CD4-positive, alpha-beta memory T cell (primary cell): ENCODE results near the gene ZNF609. TPM values are rescaled to one million over a fixed set of nuclear protein-coding genes. Genes with fewer than 3 reads are reported as not detected.

ENCODE experiments used
- CTCF ChIA-PET: fragments of 350-600 bp; sonication (Branson Sonifier 250); formaldehyde crosslinking; loops from one replicate; lab custom pipeline; 2021; ENCODE audit warnings: inconsistent platforms; ENCODE audit not compliant: partially characterized antibody; lab: Charles Lee
- POLR2A ChIA-PET: fragments of 350-600 bp; sonication (Branson Sonifier 250); formaldehyde crosslinking; loops from one replicate; lab custom pipeline; 2021; ENCODE audit not compliant: partially characterized antibody; lab: Charles Lee
- DNase-seq, 5 donors: peaks; one replicate each; pipeline versions ENCODE4 v3.0.0 to v3.0.0-alpha.2; 2020 to 2022; ENCODE audit warnings: mixed read lengths in 1 of 5
- H3K27ac ChIP-seq: one replicate; pipeline ENCODE4 v1.7.0; 2013; ENCODE audit warnings: low read depth, low read length
- H3K27me3 ChIP-seq: 2 replicates; pipeline ENCODE4 v1.7.0; 2013; ENCODE audit warnings: mild to moderate bottlenecking, low read length, moderate library complexity; ENCODE audit not compliant: insufficient read depth
- H3K36me3 ChIP-seq: 2 replicates; pipeline ENCODE4 v1.7.0; 2013; ENCODE audit warnings: mild to moderate bottlenecking, low read length, moderate library complexity; ENCODE audit not compliant: insufficient read depth
- H3K4me1 ChIP-seq: 2 replicates; pipeline ENCODE4 v1.7.0; 2013; ENCODE audit warnings: mild to moderate bottlenecking, low read length, moderate library complexity; ENCODE audit not compliant: insufficient read depth
- H3K4me3 ChIP-seq, 2 donors: one replicate each; pipeline ENCODE4 v1.7.0; 2013; ENCODE audit warnings: low read length in 2 of 2, mild to moderate bottlenecking in 1 of 2
- H3K9me3 ChIP-seq, 2 donors: one replicate each; pipeline ENCODE4 v1.7.0; 2013; ENCODE audit warnings: low read length in 2 of 2, control low read depth in 1 of 2; ENCODE audit not compliant: control insufficient read depth in 1 of 2
- H3K27ac Mint-ChIP-seq, 7 donors: one replicate each; pipeline ENCODE4 v1.8.0; 2020 to 2021; ENCODE audit warnings: mixed read lengths in 7 of 7, mild to moderate bottlenecking in 6 of 7, inconsistent platforms in 3 of 7, moderate library complexity in 3 of 7
- H3K27me3 Mint-ChIP-seq, 2 donors: one replicate each; pipeline ENCODE4 v1.8.0; 2020 to 2021; ENCODE audit warnings: mixed read lengths in 2 of 2
- H3K36me3 Mint-ChIP-seq, 2 donors: one replicate each; pipeline ENCODE4 v1.8.0; 2020 to 2021; ENCODE audit warnings: mixed read lengths in 2 of 2, inconsistent platforms in 1 of 2, mild to moderate bottlenecking in 1 of 2
- H3K4me1 Mint-ChIP-seq, 4 donors: one replicate each; pipeline ENCODE4 v1.8.0; 2020 to 2021; ENCODE audit warnings: mixed read lengths in 4 of 4, mild to moderate bottlenecking in 1 of 4
- H3K4me3 Mint-ChIP-seq, 8 donors: one replicate each; pipeline ENCODE4 v1.8.0; 2020 to 2021; ENCODE audit warnings: mixed read lengths in 8 of 8, mild to moderate bottlenecking in 7 of 8, moderate library complexity in 6 of 8, inconsistent platforms in 3 of 8
- H3K9me3 Mint-ChIP-seq, 8 donors: one replicate each; pipeline ENCODE4 v1.8.0; 2020 to 2021; ENCODE audit warnings: mixed read lengths in 8 of 8, mild to moderate bottlenecking in 5 of 8, inconsistent platforms in 3 of 8, moderate library complexity in 1 of 8
- intact Hi-C: fragments of 100-400 bp; cut with micrococcal nuclease; formaldehyde crosslinking; loops from one replicate; pipeline ENCODE4 v1.15.1; 2023
- polyA plus RNA-seq, 2 donors: library from polyadenylated mRNA; unstranded; fragments of 300-500 nt; fragmentation: Illumina TruSeq; gene quantifications; one replicate each; pipeline ENCODE4 v1.2.3, GENCODE V29; 2021
- total RNA-seq, 2 experiments: library from RNA; stranded (reverse); gene quantifications; one replicate each; pipeline ENCODE4 v1.2.3, GENCODE V29; 2021

The ZNF609 gene
- total and polyA plus RNA-seq, 4 experiments from 2014 or later = 1.4 to 56.9 (median 35.1) TPM

GRCh38 chr15:64559243-64559642 lies 98.9 kb downstream of the ZNF609 start:
- peaks cover 7 to 9% of the 10 kb centered on the region in 2 donors for H3K36me3 Mint-ChIP-seq
- no peak overlapping the region for H3K4me3 Mint-ChIP-seq
- no peaks in the 10 kb centered on the region for H3K27me3 Mint-ChIP-seq
- DNase-seq = no peak
- no peak overlapping the region for H3K27ac Mint-ChIP-seq
- no peaks in the 10 kb centered on the region for H3K36me3 ChIP-seq
- H3K9me3 ChIP-seq = no peaks in the 10 kb centered on the region
- ChIA-PET POLR2A (no interaction called here), CTCF (interaction anchor here (1.1 to 1.6 kb wide), 3 partner anchors 10 to 56 kb away, joined by 3 to 4 read pairs (median 3); no protein-coding TSS in a partner anchor)
- H3K4me1 Mint-ChIP-seq = peaks cover 30 to 53% (median 38%) of the 10 kb centered on the region in 4 donors
- H3K4me1 ChIP-seq = peaks cover 16% of the 10 kb centered on the region
- no peaks in the 10 kb centered on the region for H3K27me3 ChIP-seq
- H3K27ac ChIP-seq = no peak overlapping the region
- no peak overlapping the region for H3K4me3 ChIP-seq
- intact Hi-C loops = no loop called here
- no peaks in the 10 kb centered on the region for H3K9me3 Mint-ChIP-seq

- CTCF ChIA-PET = no interaction called here
- intact Hi-C loops = no loop called here
- Histone ChIP-seq H3K9me3 (no peaks in the 10 kb centered on the region), H3K4me1 (peaks cover 16% of the 10 kb centered on the region), H3K27ac (no peak overlapping the region), H3K36me3 (no peaks in the 10 kb centered on the region), H3K4me3 (no peak overlapping the region), H3K27me3 (no peaks in the 10 kb centered on the region)
- no peak for DNase-seq
- H3K27me3 Mint-ChIP-seq = no peaks in the 10 kb centered on the region
- H3K4me1 Mint-ChIP-seq = peaks cover 35 to 59% (median 41%) of the 10 kb centered on the region in 4 donors
- POLR2A ChIA-PET = no interaction called here
- H3K27ac Mint-ChIP-seq = peak overlapping the region in 3 of 7 donors; percentile 0 to 15 (median 9)
- peaks cover 9% of the 10 kb centered on the region in 2 donors for H3K36me3 Mint-ChIP-seq
- H3K4me3 Mint-ChIP-seq = no peak overlapping the region
- no peaks in the 10 kb centered on the region for H3K9me3 Mint-ChIP-seq
Measured at GRCh38 chr15:64560501-64560900, 100.1 kb downstream of the ZNF609 start.

DNA sequence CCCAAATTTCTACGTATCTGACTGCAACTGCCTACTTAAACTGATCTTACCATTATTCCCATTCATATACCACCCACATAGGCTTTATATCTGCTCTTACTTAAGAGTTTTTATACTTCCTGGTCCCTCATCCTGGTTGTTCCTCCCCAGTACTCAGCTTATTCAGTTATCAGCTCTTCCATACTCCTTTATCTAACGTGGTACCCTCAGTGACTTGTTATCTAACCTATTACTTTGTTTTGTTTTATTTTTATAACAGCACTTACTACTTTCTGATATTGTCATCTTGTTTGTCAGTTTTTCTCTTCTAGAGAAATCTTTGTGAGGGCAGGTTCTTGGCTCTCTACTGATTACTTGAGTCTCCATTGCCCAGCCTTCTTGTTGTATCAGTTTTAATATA lies 100.6 kb downstream of the ZNF609 start:
- CTCF ChIA-PET = no interaction called here
- Histone ChIP-seq H3K27ac (no peak overlapping the region), H3K9me3 (no peaks in the 10 kb centered on the region), H3K4me1 (peaks cover 16% of the 10 kb centered on the region), H3K27me3 (no peaks in the 10 kb centered on the region), H3K4me3 (no peak overlapping the region), H3K36me3 (no peaks in the 10 kb centered on the region)
- Mint-ChIP-seq H3K9me3 (no peaks in the 10 kb centered on the region), H3K27me3 (no peaks in the 10 kb centered on the region), H3K27ac (peak overlapping the region in 4 of 7 donors; percentile 0 to 75 (median 22)), H3K36me3 (peaks cover 9% of the 10 kb centered on the region in 2 donors), H3K4me3 (no peak overlapping the region), H3K4me1 (peaks cover 35 to 60% (median 41%) of the 10 kb centered on the region in 4 donors)
- POLR2A ChIA-PET = no interaction called here
- intact Hi-C loops = no loop called here
- DNase-seq = no peak

DNA sequence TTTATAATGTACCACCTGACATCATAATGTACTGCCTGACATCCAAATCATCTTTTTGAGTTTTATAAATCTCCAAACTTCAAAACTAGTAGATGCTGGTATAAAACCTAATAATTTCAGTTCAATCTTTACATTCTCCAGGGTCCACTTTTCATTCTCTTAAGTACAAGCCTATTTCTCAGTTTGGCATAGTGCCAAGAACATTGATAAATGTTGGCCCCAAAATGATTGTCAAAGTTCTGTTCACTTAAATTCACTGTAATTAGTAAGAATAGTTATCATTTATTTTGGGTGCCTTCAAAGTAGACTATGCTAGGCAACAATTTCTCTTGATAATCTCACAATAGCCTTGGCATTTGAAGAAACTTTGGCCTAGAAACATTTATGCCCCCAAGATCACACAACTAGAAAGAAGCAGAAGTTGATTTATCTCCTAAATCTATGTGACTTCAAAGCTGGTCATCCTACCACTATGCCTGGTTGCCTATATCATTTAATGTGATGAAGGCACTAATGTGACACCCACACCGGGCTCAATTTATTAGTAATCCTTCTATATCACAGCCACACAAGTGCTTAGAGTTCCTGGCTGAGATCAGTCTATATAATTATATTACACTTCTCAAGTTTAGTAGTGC lies 101.7 kb downstream of the ZNF609 start:
- Mint-ChIP-seq H3K27me3 (no peaks in the 10 kb centered on the region), H3K4me3 (no peak overlapping the region), H3K27ac (peak overlapping the region in 2 of 7 donors; percentile 37 to 65), H3K9me3 (no peaks in the 10 kb centered on the region), H3K36me3 (peaks cover 9% of the 10 kb centered on the region in 2 donors), H3K4me1 (peaks cover 39 to 67% (median 47%) of the 10 kb centered on the region in 4 donors)
- no peak for DNase-seq
- ChIA-PET CTCF (interaction anchor here (0.7 kb wide), 1 partner anchor 31 kb away, joined by 3 read pairs; no protein-coding TSS in a partner anchor), POLR2A (no interaction called here)
- no peak overlapping the region for H3K27ac ChIP-seq
- H3K4me1 ChIP-seq = peaks cover 16% of the 10 kb centered on the region
- H3K9me3 ChIP-seq = no peaks in the 10 kb centered on the region
- no peak overlapping the region for H3K4me3 ChIP-seq
- no peaks in the 10 kb centered on the region for H3K27me3 ChIP-seq
- intact Hi-C loops = no loop called here
- no peaks in the 10 kb centered on the region for H3K36me3 ChIP-seq

GRCh38 chr15:64566102-64566501 lies 105.7 kb downstream of the ZNF609 start:
- H3K4me1 ChIP-seq = peaks cover 19% of the 10 kb centered on the region
- ChIA-PET POLR2A (interaction anchor here (0.6 kb wide), 1 partner anchor 23 kb away, joined by 3 read pairs; no protein-coding TSS in a partner anchor), CTCF (interaction anchor here (1.3 to 2.0 kb wide), 3 partner anchors 21 to 87 kb away, joined by 3 to 4 read pairs (median 4); no protein-coding TSS in a partner anchor)
- peak overlapping the region in 2 of 7 donors; percentile 9 to 50 for H3K27ac Mint-ChIP-seq
- H3K36me3 Mint-ChIP-seq = peaks cover 9 to 12% of the 10 kb centered on the region in 2 donors
- no peaks in the 10 kb centered on the region for H3K9me3 ChIP-seq
- intact Hi-C loops = no loop called here
- peaks cover 37 to 68% (median 49%) of the 10 kb centered on the region in 4 donors for H3K4me1 Mint-ChIP-seq
- no peak overlapping the region for H3K4me3 ChIP-seq
- no peak overlapping the region for H3K4me3 Mint-ChIP-seq
- no peak overlapping the region for H3K27ac ChIP-seq
- H3K27me3 ChIP-seq = no peaks in the 10 kb centered on the region
- H3K27me3 Mint-ChIP-seq = no peaks in the 10 kb centered on the region
- no peaks in the 10 kb centered on the region for H3K36me3 ChIP-seq
- H3K9me3 Mint-ChIP-seq = no peaks in the 10 kb centered on the region
- no peak for DNase-seq

- no peak overlapping the region for H3K4me3 ChIP-seq
- no peaks in the 10 kb centered on the region for H3K27me3 Mint-ChIP-seq
- no peak for DNase-seq
- H3K9me3 Mint-ChIP-seq = no peaks in the 10 kb centered on the region
- H3K36me3 Mint-ChIP-seq = peaks cover 9 to 12% of the 10 kb centered on the region in 2 donors
- H3K36me3 ChIP-seq = no peaks in the 10 kb centered on the region
- ChIA-PET POLR2A (interaction anchor here (0.6 kb wide), 1 partner anchor 22 kb away, joined by 3 read pairs; no protein-coding TSS in a partner anchor), CTCF (interaction anchor here (1.3 to 2.0 kb wide), 3 partner anchors 22 to 87 kb away, joined by 3 to 4 read pairs (median 4); no protein-coding TSS in a partner anchor)
- peaks cover 23% of the 10 kb centered on the region for H3K4me1 ChIP-seq
- intact Hi-C loops = no loop called here
- no peak overlapping the region for H3K4me3 Mint-ChIP-seq
- no peak overlapping the region for H3K27ac ChIP-seq
- no peaks in the 10 kb centered on the region for H3K27me3 ChIP-seq
- no peaks in the 10 kb centered on the region for H3K9me3 ChIP-seq
- peaks cover 38 to 67% (median 50%) of the 10 kb centered on the region in 4 donors for H3K4me1 Mint-ChIP-seq
- H3K27ac Mint-ChIP-seq = peak overlapping the region in 2 of 7 donors; percentile 4 to 50
Measured at GRCh38 chr15:64566629-64567427, 106.5 kb downstream of the ZNF609 start.
